K562 (cell line): ENCODE measurements around the gene MPLKIP. TPM values are rescaled to one million over a fixed set of nuclear protein-coding genes. Genes with fewer than 3 reads are reported as not detected.

ENCODE experiments used
- ATAC-seq: fragments of 200-7000 bp; cut with Tn5 transposase; 3 replicates; pipeline ENCODE4 v1.9.1; 2020; ENCODE audit warnings: moderate library complexity
- BruUV-seq: library from RNA; stranded (reverse); fragments of 400-500 nt; replicated peaks from 2 replicates; lab custom pipeline; 2021; lab: Mats Ljungman, UMichigan
- CTCF ChIA-PET: fragments of 300-600 bp; formaldehyde crosslinking; extraction: SDS; loops from one replicate; lab custom pipeline; 2021; ENCODE audit warnings: low intra/inter-chr PET ratio; lab: Yijun Ruan, JAX
- POLR2A ChIA-PET: fragments of 300-600, 350-650 bp; sonication (Branson Sonifier 250); formaldehyde crosslinking; extraction: SDS; loops from one replicate; lab custom pipeline; 2021; ENCODE audit warnings: antibody characterized with exemption, inconsistent platforms; lab: Yijun Ruan, JAX
- DNase-seq, 4 experiments: peaks; one replicate each; pipeline versions ENCODE4 v3.0.0 to v3.0.0-alpha.2; 2011 to 2018; ENCODE audit warnings: low spot score in 3 of 4, mixed read lengths in 3 of 4; ENCODE audit errors: extremely low read depth in 1 of 4
- FAIRE-seq: peaks from 2 replicates; lab custom pipeline; 2011; peaks lifted over from hg19 to GRCh38; lab: Jason Lieb, UNC
- H2AFZ ChIP-seq: 2 replicates; pipeline ENCODE4 v1.6.0; 2011; ENCODE audit warnings: low read depth, low read length, control low read depth, inconsistent platforms
- H3K27ac ChIP-seq: fragments of 200-600 bp; 3 replicates; pipeline ENCODE4 v1.8.0; 2011; ENCODE audit warnings: low read depth, mild to moderate bottlenecking, control low read depth, inconsistent platforms, low read length, moderate library complexity, mixed read lengths; ENCODE audit errors: extremely low read depth
- H3K27me3 ChIP-seq, 2 experiments: fragments of 300-600 bp in 1 of 2; 2 replicates in 1 of 2; 3 replicates in 1 of 2; pipeline versions ENCODE4 v1.6.0 to v1.8.0; 2011; ENCODE audit warnings: inconsistent platforms in 2 of 2, low read length in 2 of 2, mild to moderate bottlenecking in 1 of 2, mixed read lengths in 1 of 2, moderate library complexity in 1 of 2; ENCODE audit not compliant: control insufficient read depth in 2 of 2, insufficient read depth in 2 of 2
- H3K36me3 ChIP-seq: fragments of 300-600 bp; 3 replicates; pipeline ENCODE4 v1.8.0; 2011; ENCODE audit warnings: mild to moderate bottlenecking, low read length, inconsistent platforms; ENCODE audit not compliant: control insufficient read depth, insufficient read depth
- H3K4me1 ChIP-seq, 2 experiments: fragments of 200-600 bp in 1 of 2; replicated peaks in 1 of 2; 2 replicates in 1 of 2; 3 replicates in 1 of 2; pipeline versions ENCODE4 v1.5.1 to v1.8.0; 2011; ENCODE audit warnings: inconsistent platforms in 2 of 2, low read length in 2 of 2, mild to moderate bottlenecking in 1 of 2, mixed read lengths in 1 of 2, moderate library complexity in 1 of 2; ENCODE audit not compliant: control insufficient read depth in 2 of 2, insufficient read depth in 2 of 2
- H3K4me2 ChIP-seq: 2 replicates; pipeline ENCODE4 v1.6.1; 2011; ENCODE audit warnings: low read length, control low read depth, inconsistent platforms, mixed read lengths; ENCODE audit not compliant: insufficient read depth
- H3K4me3 ChIP-seq: fragments of 200-600 bp; sonication (generic), shearing (Covaris generic); 2 replicates; pipeline ENCODE4 v1.5.1; 2016; ENCODE audit warnings: control low read depth, inconsistent platforms
- H3K79me2 ChIP-seq: fragments of 200-600 bp; 3 replicates; pipeline ENCODE4 v1.8.0; 2011; ENCODE audit warnings: low read length, inconsistent platforms; ENCODE audit not compliant: control insufficient read depth, insufficient read depth
- H3K9ac ChIP-seq, 2 experiments: 2 replicates each; pipeline versions ENCODE4 v1.6.0 to v1.6.1; 2011; ENCODE audit warnings: low read depth in 2 of 2, low read length in 2 of 2, control low read depth in 1 of 2, inconsistent platforms in 1 of 2, mild to moderate bottlenecking in 1 of 2, mixed read lengths in 1 of 2; ENCODE audit not compliant: insufficient read depth in 1 of 2
- H3K9me1 ChIP-seq: one replicate; pipeline ENCODE4 v1.6.0; 2011; ENCODE audit warnings: inconsistent platforms, mild to moderate bottlenecking, low read length, moderate library complexity; ENCODE audit not compliant: control insufficient read depth, insufficient read depth
- H3K9me3 ChIP-seq: replicated peaks from 2 replicates; pipeline ENCODE4 v1.5.1; 2011; ENCODE audit warnings: low read depth, low read length, inconsistent platforms; ENCODE audit not compliant: control insufficient read depth, insufficient read depth
- H4K20me1 ChIP-seq: replicated peaks from 2 replicates; pipeline ENCODE4 v1.6.1; 2011; ENCODE audit warnings: low read length, inconsistent platforms, mixed read lengths; ENCODE audit not compliant: control insufficient read depth, insufficient read depth
- DACH1 ChIP-seq: fragments of 450-650 bp; IDR thresholded peaks from 2 replicates; pipeline ENCODE4 v1.6.1; 2018; ENCODE audit not compliant: partially characterized antibody
- E2F3 ChIP-seq: fragments of 250-450 bp; sonication (Bioruptor Pico); IDR thresholded peaks from 2 replicates; pipeline ENCODE4 v1.4.0; 2020; ENCODE audit warnings: mild to moderate bottlenecking
- GTF2E2 ChIP-seq: fragments of 200-800 bp; sonication (Bioruptor generic); IDR thresholded peaks from 2 replicates; pipeline ENCODE4 v1.6.1; 2016; ENCODE audit warnings: missing genetic modification characterization, missing compliant biosample characterization
- SAP30 ChIP-seq: fragments of 200-600 bp; sonication (generic); IDR thresholded peaks from 2 replicates; pipeline ENCODE4 v1.6.1; 2012; ENCODE audit warnings: borderline replicate concordance, low read depth, mild to moderate bottlenecking, moderate library complexity, low read length, control low read depth, inconsistent platforms; ENCODE audit not compliant: insufficient read depth, poor library complexity, severe bottlenecking
- STAG1 ChIP-seq: sonication (generic); formaldehyde crosslinking; IDR thresholded peaks from 2 replicates; pipeline ENCODE4 v1.5.0; 2020; ENCODE audit warnings: missing genetic modification reagents, borderline replicate concordance
- STAT6 ChIP-seq: sonication (generic); formaldehyde crosslinking; IDR thresholded peaks from 2 replicates; pipeline ENCODE4 v1.8.1; 2023; ENCODE audit warnings: mild to moderate bottlenecking, missing genetic modification reagents
- TEAD2 ChIP-seq: fragments of 450-650 bp; IDR thresholded peaks from 2 replicates; pipeline ENCODE4 v1.6.1; 2016; ENCODE audit warnings: missing genetic modification characterization, control low read depth, missing compliant biosample characterization
- ZNF408 ChIP-seq: fragments of 250-450 bp; sonication (Bioruptor Pico); IDR thresholded peaks from 2 replicates; pipeline ENCODE4 v1.4.0; 2020; ENCODE audit warnings: low read depth, mild to moderate bottlenecking, moderate library complexity
- WGBS: fragments of 100-300 bp; shearing (Covaris generic); methylation state at CpG from one replicate; pipeline ENCODE4 v1.1.6; 2016; ENCODE audit warnings: low coverage, mixed read lengths; ENCODE audit not compliant: insufficient coverage; ENCODE audit errors: missing lambda C conversion rate; 5-methylcytosine and 5-hydroxymethylcytosine counted together
- in situ Hi-C: fragments of 300-500 bp; cut with MboI; formaldehyde crosslinking; loops from 4 replicates; pipeline ENCODE4 v1.15.0; 2018; ENCODE audit warnings: inconsistent platforms, mixed read lengths
- intact Hi-C: fragments of 100-400 bp; cut with micrococcal nuclease; formaldehyde crosslinking; loops from 2 replicates; pipeline ENCODE4 v1.14.2; 2022
- polyA plus RNA-seq, 8 experiments: library from polyadenylated mRNA; depleted of rRNA in 4 of 8; stranded (reverse) in 5 of 8; unstranded in 3 of 8; fragments of >200 nt; fragmentation: Nextera tagmentation in 2 of 8; fragmentation: Illumina TruSeq in 1 of 8; extraction: Ambion mirVana in 2 of 8; extraction: Trizol in 1 of 8; gene quantifications; 2 replicates each; pipeline versions ENCODE4 v1.2.1 to v1.2.3, GENCODE V29; 2011 to 2014; ENCODE audit warnings: inconsistent platforms in 1 of 8, missing spikeins in 1 of 8
- total RNA-seq, 7 experiments: library from RNA; depleted of rRNA in 6 of 7; stranded (reverse); fragments of >200 nt in 6 of 7; fragmentation: Illumina TruSeq in 2 of 7; extraction: Trizol in 2 of 7; gene quantifications; 2 replicates each; pipeline versions ENCODE4 v1.2.1 to v1.2.3, GENCODE V29; 2011 to 2021; ENCODE audit warnings: low replicate concordance in 1 of 7
- TF ChIP-seq, protein P1 (sequence below): fragments of 450-650 bp; formaldehyde crosslinking; IDR thresholded peaks from 2 replicates; pipeline ENCODE4 v1.4.0; 2022; ENCODE audit warnings: missing genetic modification characterization
- TF ChIP-seq, protein P2 (sequence below): sonication (generic); formaldehyde crosslinking; IDR thresholded peaks from 2 replicates; pipeline ENCODE4 v1.8.0; 2023; ENCODE audit warnings: mild to moderate bottlenecking, missing genetic modification reagents
- TF ChIP-seq, protein P3 (sequence below): fragments of 250-450 bp; sonication (Bioruptor Pico); IDR thresholded peaks from 2 replicates; pipeline ENCODE4 v1.5.1; 2021; ENCODE audit warnings: mild to moderate bottlenecking

The MPLKIP gene
- total and polyA plus RNA-seq, 9 of the 15 experiments (the other 6 are each of a cell fraction or from before 2014, with no cell fraction given), result 5.6 to 127 (median 44.2) TPM

GRCh38 chr7:40095695-40096327 lies 38.6 kb downstream of the MPLKIP start:
- BruUV-seq, result no TSS peak
- Histone ChIP-seq H3K27ac (no peak overlapping the region), H3K9ac (no peak overlapping the region), H2AFZ (no peak overlapping the region), H4K20me1 (0 out of 2 replicates have a peak, but pooled peaks cover 3% of the 10 kb centered on the region), H3K4me1 (no peaks in the 10 kb centered on the region), H3K36me3 (peaks cover 56% of the 10 kb centered on the region; the same call in 2 of the 3 replicates), H3K4me2 (no peak overlapping the region), H3K79me2 (no peaks in the 10 kb centered on the region), H3K9me1 (no peaks in the 10 kb centered on the region), H3K9me3 (no peaks in the 10 kb centered on the region), H3K4me3 (no peak overlapping the region), H3K27me3 (no peaks in the 10 kb centered on the region)
- intact Hi-C loops (no loop called here), in situ Hi-C loops (no loop called here)
- ChIA-PET POLR2A (no interaction called here), CTCF (no interaction called here)
- no peak for ATAC-seq
- DNase-seq, result no peak
- no peak for FAIRE-seq
- 46% methylated on average over 1 of the region's 1 CpG for WGBS
- TF ChIP-seq ZNF408 (CRISPR knock-in tag) (no peak), E2F3 (no peak), STAT6 (CRISPR knock-in tag) (no peak), DACH1 (no peak), SAP30 (no peak), GTF2E2 (tag) (no peak), STAG1 (CRISPR knock-in tag) (no peak), TEAD2 (tag) (no peak)
- TF ChIP-seq, protein P1, sequence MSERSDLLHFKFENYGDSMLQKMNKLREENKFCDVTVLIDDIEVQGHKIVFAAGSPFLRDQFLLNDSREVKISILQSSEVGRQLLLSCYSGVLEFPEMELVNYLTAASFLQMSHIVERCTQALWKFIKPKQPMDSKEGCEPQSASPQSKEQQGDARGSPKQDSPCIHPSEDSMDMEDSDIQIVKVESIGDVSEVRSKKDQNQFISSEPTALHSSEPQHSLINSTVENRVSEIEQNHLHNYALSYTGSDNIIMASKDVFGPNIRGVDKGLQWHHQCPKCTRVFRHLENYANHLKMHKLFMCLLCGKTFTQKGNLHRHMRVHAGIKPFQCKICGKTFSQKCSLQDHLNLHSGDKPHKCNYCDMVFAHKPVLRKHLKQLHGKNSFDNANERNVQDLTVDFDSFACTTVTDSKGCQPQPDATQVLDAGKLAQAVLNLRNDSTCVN, result no peak
- TF ChIP-seq, protein P2, sequence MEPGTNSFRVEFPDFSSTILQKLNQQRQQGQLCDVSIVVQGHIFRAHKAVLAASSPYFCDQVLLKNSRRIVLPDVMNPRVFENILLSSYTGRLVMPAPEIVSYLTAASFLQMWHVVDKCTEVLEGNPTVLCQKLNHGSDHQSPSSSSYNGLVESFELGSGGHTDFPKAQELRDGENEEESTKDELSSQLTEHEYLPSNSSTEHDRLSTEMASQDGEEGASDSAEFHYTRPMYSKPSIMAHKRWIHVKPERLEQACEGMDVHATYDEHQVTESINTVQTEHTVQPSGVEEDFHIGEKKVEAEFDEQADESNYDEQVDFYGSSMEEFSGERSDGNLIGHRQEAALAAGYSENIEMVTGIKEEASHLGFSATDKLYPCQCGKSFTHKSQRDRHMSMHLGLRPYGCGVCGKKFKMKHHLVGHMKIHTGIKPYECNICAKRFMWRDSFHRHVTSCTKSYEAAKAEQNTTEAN (CRISPR knock-in tag), result no peak
- TF ChIP-seq, protein P3, sequence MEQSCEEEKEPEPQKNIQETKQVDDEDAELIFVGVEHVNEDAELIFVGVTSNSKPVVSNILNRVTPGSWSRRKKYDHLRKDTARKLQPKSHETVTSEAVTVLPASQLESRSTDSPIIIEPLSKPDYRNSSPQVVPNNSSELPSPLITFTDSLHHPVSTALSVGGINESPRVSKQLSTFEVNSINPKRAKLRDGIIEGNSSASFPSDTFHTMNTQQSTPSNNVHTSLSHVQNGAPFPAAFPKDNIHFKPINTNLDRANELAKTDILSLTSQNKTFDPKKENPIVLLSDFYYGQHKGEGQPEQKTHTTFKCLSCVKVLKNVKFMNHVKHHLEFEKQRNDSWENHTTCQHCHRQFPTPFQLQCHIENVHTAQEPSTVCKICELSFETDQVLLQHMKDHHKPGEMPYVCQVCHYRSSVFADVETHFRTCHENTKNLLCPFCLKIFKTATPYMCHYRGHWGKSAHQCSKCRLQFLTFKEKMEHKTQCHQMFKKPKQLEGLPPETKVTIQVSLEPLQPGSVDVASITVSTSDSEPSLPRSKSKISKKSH (CRISPR knock-in tag), result no peak
